ENCODE measurements around the gene SGO2. TPM values are rescaled to one million over a fixed set of nuclear protein-coding genes. Genes with fewer than 3 reads are reported as not detected.

Gene SGO2
- total RNA-seq, 3 donors from 2014 or later = 3.3 to 8.5 (median 3.8) TPM

DNA sequence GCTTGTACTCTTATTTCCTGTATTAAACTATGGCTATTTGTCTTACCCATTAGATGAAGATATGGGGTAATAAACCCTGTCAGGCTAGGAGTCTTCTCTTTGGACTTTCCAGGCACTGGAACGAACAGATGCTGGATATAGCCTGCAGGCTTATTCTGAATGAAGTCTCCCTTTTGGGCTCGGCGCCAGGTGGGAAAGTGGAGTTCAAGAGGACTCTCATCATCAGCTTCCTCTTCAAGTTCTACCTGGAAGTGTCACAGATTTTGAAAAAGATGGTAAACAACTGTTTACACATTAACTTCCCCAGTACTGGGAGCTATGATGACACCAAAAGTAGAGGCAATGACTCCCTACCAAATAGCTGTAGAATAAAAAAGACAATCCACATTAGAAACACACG is 87.7 kb downstream of the SGO2 start:
- DNase-seq = no peak
- Histone ChIP-seq H3K9me3 (no peaks in the 10 kb centered on the region), H3K36me3 (ENCODE audit: low read depth) (no peaks in the 10 kb centered on the region), H3K4me1 (ENCODE audit: low read depth) (no peaks in the 10 kb centered on the region), H3K4me3 (no peak overlapping the region)
- intact Hi-C loops (cut with DNase I, micrococcal nuclease) = no loop called here
- no peak for ATAC-seq
- TF ChIP-seq CTCF (IDR thresholded peaks at IDR 0.05) = no peak

- DNase-seq = no peak
- ATAC-seq = no peak
- H3K4me1 ChIP-seq (ENCODE audit: low read depth) = no peaks in the 10 kb centered on the region
- H3K36me3 ChIP-seq (ENCODE audit: low read depth) = no peaks in the 10 kb centered on the region
- H3K9me3 ChIP-seq = no peaks in the 10 kb centered on the region
- H3K4me3 ChIP-seq = no peak overlapping the region
- TF ChIP-seq CTCF (IDR thresholded peaks at IDR 0.05) = no peak
- intact Hi-C loops (cut with DNase I, micrococcal nuclease) = no loop called here
Measured at GRCh38 chr2:200614249-200614648, 88.2 kb downstream of the SGO2 start.

DNA sequence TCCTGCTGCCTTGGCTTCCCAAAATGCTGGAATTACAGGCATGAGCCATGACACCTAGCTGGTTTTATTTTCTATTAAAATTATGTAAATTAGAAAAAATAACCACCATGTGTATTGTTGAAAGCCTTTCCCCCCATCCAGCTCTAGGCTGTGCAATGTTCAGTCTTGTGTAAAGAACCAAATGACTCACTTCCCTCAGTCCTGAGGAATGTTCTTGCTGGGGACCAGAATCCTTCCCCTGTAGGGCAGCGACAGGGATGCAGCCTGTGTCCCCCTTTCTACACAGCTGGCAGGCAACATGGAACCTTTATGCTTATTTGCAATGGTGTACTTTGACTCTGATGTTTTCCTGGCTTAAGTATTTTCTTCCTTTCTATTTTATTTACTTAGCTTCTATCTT is 89.2 kb downstream of the SGO2 start:
- Histone ChIP-seq H3K4me1 (ENCODE audit: low read depth) (no peaks in the 10 kb centered on the region), H3K9me3 (no peaks in the 10 kb centered on the region), H3K4me3 (no peak overlapping the region), H3K36me3 (ENCODE audit: low read depth) (no peaks in the 10 kb centered on the region)
- ATAC-seq (no peak), DNase-seq (no peak)
- intact Hi-C loops (cut with DNase I, micrococcal nuclease) = no loop called here
- no peak for TF ChIP-seq CTCF (IDR thresholded peaks at IDR 0.05)

- no peak for TF ChIP-seq CTCF (IDR thresholded peaks at IDR 0.05)
- no peaks in the 10 kb centered on the region for H3K4me1 ChIP-seq (ENCODE audit: low read depth)
- H3K4me3 ChIP-seq = no peak overlapping the region
- ATAC-seq = no peak
- intact Hi-C loops (cut with DNase I, micrococcal nuclease) = no loop called here
- no peak for DNase-seq
- H3K9me3 ChIP-seq = no peaks in the 10 kb centered on the region
- H3K36me3 ChIP-seq (ENCODE audit: low read depth) = no peaks in the 10 kb centered on the region
Measured at GRCh38 chr2:200616193-200616592, 90.2 kb downstream of the SGO2 start.

- ATAC-seq (no peak), DNase-seq (no peak)
- Histone ChIP-seq H3K4me1 (ENCODE audit: low read depth) (no peaks in the 10 kb centered on the region), H3K4me3 (no peak overlapping the region), H3K36me3 (ENCODE audit: low read depth) (no peaks in the 10 kb centered on the region), H3K9me3 (no peaks in the 10 kb centered on the region)
- TF ChIP-seq CTCF (IDR thresholded peaks at IDR 0.05) = no peak
- intact Hi-C loops (cut with DNase I, micrococcal nuclease) = no loop called here
Measured at GRCh38 chr2:200616656-200617055, 90.6 kb downstream of the SGO2 start.
